Activated CD8-positive, alpha-beta T cell treated with anti-CD3 and anti-CD28 coated beads for 36 hours (primary cell): ENCODE results near the gene S100A3. TPM values are rescaled to one million over a fixed set of nuclear protein-coding genes. Genes with fewer than 3 reads are reported as not detected.

Source experiments
- ATAC-seq: fragments of 200-7000 bp; cut with Tn5 transposase; one replicate; pipeline ENCODE4 v1.10.0; 2021; ENCODE audit warnings: mild to moderate bottlenecking, moderate library complexity
- CTCF ChIA-PET: fragments of 350-600 bp; sonication (Branson Sonifier 250); formaldehyde crosslinking; loops from one replicate; lab custom pipeline; 2021; ENCODE audit warnings: antibody characterized with exemption; lab: Charles Lee
- POLR2A ChIA-PET: fragments of 350-600 bp; sonication (Branson Sonifier 250); formaldehyde crosslinking; loops from one replicate; lab custom pipeline; 2021; ENCODE audit warnings: antibody characterized with exemption; lab: Charles Lee
- DNase-seq: peaks from one replicate; pipeline ENCODE4 v3.0.0-alpha.2; 2020
- H3K27ac Mint-ChIP-seq: one replicate; pipeline ENCODE4 v1.8.0; 2021; ENCODE audit warnings: mild to moderate bottlenecking, mixed read lengths
- H3K27me3 Mint-ChIP-seq: one replicate; pipeline ENCODE4 v1.8.0; 2021; ENCODE audit warnings: mixed read lengths
- H3K36me3 Mint-ChIP-seq: one replicate; pipeline ENCODE4 v1.8.0; 2021; ENCODE audit warnings: low read depth, mixed read lengths
- H3K4me1 Mint-ChIP-seq: one replicate; pipeline ENCODE4 v1.8.0; 2021; ENCODE audit warnings: low read depth, mixed read lengths
- H3K4me3 Mint-ChIP-seq: one replicate; pipeline ENCODE4 v1.8.0; 2021; ENCODE audit warnings: mild to moderate bottlenecking, moderate library complexity, mixed read lengths
- H3K9me3 Mint-ChIP-seq: one replicate; pipeline ENCODE4 v1.8.0; 2021; ENCODE audit warnings: mixed read lengths
- CTCF ChIP-seq: fragments of 200-600 bp; IDR thresholded peaks from one replicate; pipeline ENCODE4 v1.8.0; 2022; ENCODE audit warnings: antibody characterized with exemption, mild to moderate bottlenecking
- intact Hi-C: fragments of 100-400 bp; cut with micrococcal nuclease; formaldehyde crosslinking; loops from one replicate; pipeline ENCODE4 v1.10.0; 2022
- total RNA-seq, 2 experiments: library from RNA; stranded (reverse); gene quantifications; one replicate each; pipeline ENCODE4 v1.2.3, GENCODE V29; 2021

S100A3 gene
- total RNA-seq, 2 experiments from 2014 or later = not detected

GRCh38 chr1:153546796-153547559, 2.1 kb downstream of the S100A3 start:
- DNase-seq (no peak), ATAC-seq (no peak)
- H3K4me1 Mint-ChIP-seq = peaks cover 51% of the 10 kb centered on the region
- H3K9me3 Mint-ChIP-seq = no peaks in the 10 kb centered on the region
- H3K27ac Mint-ChIP-seq = peak overlapping the region; percentile 99
- peaks cover 23% of the 10 kb centered on the region for H3K36me3 Mint-ChIP-seq
- peak overlapping the region; percentile 34 for H3K4me3 Mint-ChIP-seq
- ChIA-PET POLR2A (interaction anchor here (0.7 to 6.6 kb wide), 3 partner anchors 9 to 26 kb away, joined by 3 to 97 read pairs (median 3); partner anchors contain the start of gene S100A6), CTCF (interaction anchor here (0.8 to 4.4 kb wide), 3 partner anchors 14 to 21 kb away, joined by 3 to 49 read pairs (median 3); no protein-coding TSS in a partner anchor)
- intact Hi-C loops = no loop called here
- H3K27me3 Mint-ChIP-seq = no peaks in the 10 kb centered on the region
- no peak for TF ChIP-seq CTCF

DNA sequence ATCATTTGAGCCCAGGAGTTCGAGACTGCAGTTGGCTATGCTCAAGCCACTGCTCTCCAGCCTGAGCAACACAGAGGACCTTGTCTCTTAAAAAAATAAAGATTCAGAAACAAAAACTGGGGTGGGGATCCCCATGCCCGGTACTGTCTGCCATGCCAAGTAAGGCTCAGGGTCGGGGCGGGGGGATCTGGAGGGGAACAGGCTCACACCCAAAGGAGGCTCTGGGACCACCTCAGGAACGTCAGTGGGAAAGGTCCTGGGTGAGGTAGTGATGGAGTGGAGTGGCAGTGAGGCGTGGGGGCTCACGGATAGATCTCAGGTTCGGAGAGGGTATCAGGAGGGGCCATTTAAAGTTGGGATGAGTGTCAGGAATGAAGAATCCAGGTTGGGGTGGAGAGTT, 2.7 kb downstream of the S100A3 start:
- DNase-seq (no peak), ATAC-seq (no peak)
- Mint-ChIP-seq H3K27ac (peak overlapping the region; percentile 99), H3K4me1 (peaks cover 57% of the 10 kb centered on the region), H3K4me3 (peak overlapping the region; percentile 90), H3K9me3 (no peaks in the 10 kb centered on the region), H3K27me3 (no peaks in the 10 kb centered on the region), H3K36me3 (peaks cover 23% of the 10 kb centered on the region)
- POLR2A ChIA-PET = interaction anchor here (0.7 to 6.6 kb wide), 4 partner anchors 12 to 181 kb away, joined by 3 to 97 read pairs (median 4); partner anchors contain the start of genes INTS3 and S100A6
- no peak for TF ChIP-seq CTCF
- intact Hi-C loops = no loop called here
- CTCF ChIA-PET = interaction anchor here (0.7 to 4.4 kb wide), 6 partner anchors 11 to 41 kb away, joined by 4 to 49 read pairs (median 16); partner anchors contain the start of gene S100A6

GRCh38 chr1:153545067-153546055, 3.7 kb downstream of the S100A3 start, which contains the start of gene S100A4:
Gene S100A4 (minus strand): TSS chr1:153545806. CDS start chr1:153544794, 1,012 bp downstream.
- peak within 1 kb of the TSS; percentile 90 for H3K4me3 Mint-ChIP-seq
- H3K9me3 Mint-ChIP-seq = no peaks in the 10 kb centered on the region
- peak; percentile 97 for DNase-seq
- H3K4me1 Mint-ChIP-seq = peaks cover 67% of the 10 kb centered on the region
- intact Hi-C loops = no loop called here
- ChIA-PET POLR2A (interaction anchor here (0.7 to 6.6 kb wide), 14 partner anchors 8 to 182 kb away, joined by 3 to 97 read pairs (median 4); partner anchors contain the start of genes CHTOP, INTS3 and S100A6), CTCF (interaction anchor here (0.7 to 4.4 kb wide), 13 partner anchors 10 to 178 kb away, joined by 3 to 49 read pairs (median 7); partner anchors contain the start of genes CHTOP and S100A6)
- TF ChIP-seq CTCF = no peak
- H3K36me3 Mint-ChIP-seq = peaks cover 23% of the 10 kb centered on the region
- H3K27ac Mint-ChIP-seq = peak within 1 kb of the TSS; percentile 99
- H3K27me3 Mint-ChIP-seq = no peaks in the 10 kb centered on the region
- peak; percentile 84 for ATAC-seq

- TF ChIP-seq CTCF = no peak
- H3K27me3 Mint-ChIP-seq = no peaks in the 10 kb centered on the region
- DNase-seq = no peak
- H3K27ac Mint-ChIP-seq = peak overlapping the region; percentile 99
- intact Hi-C loops = no loop called here
- H3K9me3 Mint-ChIP-seq = no peaks in the 10 kb centered on the region
- H3K4me1 Mint-ChIP-seq = peaks cover 75% of the 10 kb centered on the region
- ChIA-PET POLR2A (interaction anchor here (0.7 to 6.6 kb wide), 13 partner anchors 9 to 117 kb away, joined by 3 to 97 read pairs (median 4); partner anchors contain the start of genes CHTOP and S100A6), CTCF (interaction anchor here (0.8 to 4.4 kb wide), 12 partner anchors 9 to 179 kb away, joined by 3 to 49 read pairs (median 8); partner anchors contain the start of genes CHTOP and S100A6)
- ATAC-seq = no peak
- H3K4me3 Mint-ChIP-seq = peak overlapping the region; percentile 90
- H3K36me3 Mint-ChIP-seq = peaks cover 23% of the 10 kb centered on the region
Measured at GRCh38 chr1:153544453-153545066, 4.5 kb downstream of the S100A3 start.
